SU-DHL-6 (cell line): ENCODE measurements around the gene ASTN2.

ENCODE experiments used
- H2AFZ ChIP-seq: fragments of 200-600 bp; sonication (generic); 2 replicates; pipeline ENCODE4 v1.6.1; 2014; ENCODE audit warnings: low read depth, mild to moderate bottlenecking, moderate library complexity, mixed read lengths, antibody characterized with exemption, low read length; ENCODE audit not compliant: severe bottlenecking
- H3F3A ChIP-seq: fragments of 200-600 bp; shearing (Covaris generic); 2 replicates; pipeline ENCODE4 v1.6.0; 2016; ENCODE audit warnings: antibody characterized with exemption, mild to moderate bottlenecking; ENCODE audit not compliant: insufficient read depth
- H3K27ac ChIP-seq: fragments of 200-600 bp; sonication (generic); 2 replicates; pipeline ENCODE4 v1.5.1; 2016; ENCODE audit warnings: low read depth, mild to moderate bottlenecking, low read length, moderate library complexity, mixed read lengths
- H3K27me3 ChIP-seq: fragments of 200-600 bp; sonication (generic), shearing (Covaris generic); 2 replicates; pipeline ENCODE4 v1.6.0; 2014; ENCODE audit warnings: mild to moderate bottlenecking, low read length
- H3K36me3 ChIP-seq: fragments of 200-600 bp; sonication (generic); 2 replicates; pipeline ENCODE4 v1.6.1; 2014; ENCODE audit warnings: mild to moderate bottlenecking, low read length, mixed read lengths
- H3K4me2 ChIP-seq: fragments of 300-600, 200-600 bp; shearing (Covaris generic), sonication (generic); 2 replicates; pipeline ENCODE4 v1.6.0; 2014; ENCODE audit warnings: low read length, low read depth, mild to moderate bottlenecking; ENCODE audit not compliant: poor library complexity, severe bottlenecking
- H3K4me3 ChIP-seq: fragments of 200-600 bp; sonication (generic); 2 replicates; pipeline ENCODE4 v1.5.1; 2014; ENCODE audit warnings: antibody characterized with exemption, low read length, mild to moderate bottlenecking, mixed read lengths; ENCODE audit not compliant: insufficient read depth, poor library complexity, severe bottlenecking
- H3K79me2 ChIP-seq: fragments of 200-600 bp; sonication (generic); 2 replicates; pipeline ENCODE4 v1.6.1; 2014; ENCODE audit warnings: mild to moderate bottlenecking, low read length, moderate library complexity; ENCODE audit not compliant: insufficient read depth
- H3K9ac ChIP-seq: fragments of 200-600 bp; sonication (generic); 2 replicates; pipeline ENCODE4 v1.7.0; 2014; ENCODE audit warnings: mild to moderate bottlenecking, low read length
- H3K9me2 ChIP-seq: fragments of 200-600 bp; sonication (generic); replicated peaks from 2 replicates; pipeline ENCODE4 v1.6.1; 2014; ENCODE audit warnings: low read length; ENCODE audit not compliant: insufficient read depth
- H3K9me3 ChIP-seq: fragments of 200-600 bp; sonication (generic); 2 replicates; pipeline ENCODE4 v1.6.1; 2014; ENCODE audit warnings: low read length, mixed read lengths; ENCODE audit not compliant: insufficient read depth
- H4K20me1 ChIP-seq: fragments of 200-600 bp; sonication (generic); 2 replicates; pipeline ENCODE4 v1.6.1; 2014; ENCODE audit warnings: low read depth, mild to moderate bottlenecking, antibody characterized with exemption, low read length, moderate library complexity, mixed read lengths
- EZH2phosphoT487 ChIP-seq: fragments of 200-600 bp; sonication (generic), shearing (Covaris generic); conservative IDR thresholded peaks from 2 replicates; pipeline ENCODE4 v1.6.1; 2018; ENCODE audit warnings: mild to moderate bottlenecking, antibody characterized with exemption, low read length, moderate library complexity, mixed read lengths
- TF ChIP-seq, protein P1 (sequence below): fragments of 200-600 bp; sonication (generic); IDR thresholded peaks from one replicate; pipeline ENCODE4 v1.5.1; 2017; ENCODE audit warnings: antibody characterized with exemption, mild to moderate bottlenecking, low read length, moderate library complexity; ENCODE audit not compliant: insufficient read depth, poor library complexity, severe bottlenecking

Gene ASTN2

DNA sequence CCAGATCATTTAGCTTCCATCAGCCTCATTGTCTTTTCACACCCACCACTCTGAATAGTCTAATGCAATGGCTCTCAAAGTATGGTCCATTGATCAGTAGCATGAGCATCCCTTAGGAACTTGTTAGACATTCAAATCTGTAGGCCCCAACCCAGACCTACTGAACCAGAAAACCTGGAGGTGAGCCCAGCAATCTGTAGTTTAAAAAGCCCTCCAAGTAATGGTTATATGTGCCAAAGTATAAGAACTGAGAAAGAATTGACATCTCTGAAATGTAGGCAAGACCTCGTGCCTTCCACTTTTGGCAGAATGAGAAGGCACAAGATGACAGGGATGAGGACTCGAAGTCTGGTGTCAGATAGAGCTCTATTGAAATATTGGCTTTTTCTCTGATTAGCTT, 460.1 kb downstream of the ASTN2 start:
- Histone ChIP-seq H3K9me2 (no peaks in the 10 kb centered on the region), H3K27ac (no peak overlapping the region), H2AFZ (no peak overlapping the region), H3K79me2 (no peaks in the 10 kb centered on the region), H3K4me3 (no peak overlapping the region), H3K36me3 (no peaks in the 10 kb centered on the region), H3K27me3 (no peaks in the 10 kb centered on the region; the same call in 1 of the 2 replicates), H4K20me1 (no peaks in the 10 kb centered on the region), H3K9me3 (no peaks in the 10 kb centered on the region), H3F3A (no peaks in the 10 kb centered on the region), H3K4me2 (no peak overlapping the region), H3K9ac (no peak overlapping the region)
- no peak for TF ChIP-seq EZH2phosphoT487
- TF ChIP-seq, protein P1, sequence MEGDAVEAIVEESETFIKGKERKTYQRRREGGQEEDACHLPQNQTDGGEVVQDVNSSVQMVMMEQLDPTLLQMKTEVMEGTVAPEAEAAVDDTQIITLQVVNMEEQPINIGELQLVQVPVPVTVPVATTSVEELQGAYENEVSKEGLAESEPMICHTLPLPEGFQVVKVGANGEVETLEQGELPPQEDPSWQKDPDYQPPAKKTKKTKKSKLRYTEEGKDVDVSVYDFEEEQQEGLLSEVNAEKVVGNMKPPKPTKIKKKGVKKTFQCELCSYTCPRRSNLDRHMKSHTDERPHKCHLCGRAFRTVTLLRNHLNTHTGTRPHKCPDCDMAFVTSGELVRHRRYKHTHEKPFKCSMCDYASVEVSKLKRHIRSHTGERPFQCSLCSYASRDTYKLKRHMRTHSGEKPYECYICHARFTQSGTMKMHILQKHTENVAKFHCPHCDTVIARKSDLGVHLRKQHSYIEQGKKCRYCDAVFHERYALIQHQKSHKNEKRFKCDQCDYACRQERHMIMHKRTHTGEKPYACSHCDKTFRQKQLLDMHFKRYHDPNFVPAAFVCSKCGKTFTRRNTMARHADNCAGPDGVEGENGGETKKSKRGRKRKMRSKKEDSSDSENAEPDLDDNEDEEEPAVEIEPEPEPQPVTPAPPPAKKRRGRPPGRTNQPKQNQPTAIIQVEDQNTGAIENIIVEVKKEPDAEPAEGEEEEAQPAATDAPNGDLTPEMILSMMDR, result no peak

DNA sequence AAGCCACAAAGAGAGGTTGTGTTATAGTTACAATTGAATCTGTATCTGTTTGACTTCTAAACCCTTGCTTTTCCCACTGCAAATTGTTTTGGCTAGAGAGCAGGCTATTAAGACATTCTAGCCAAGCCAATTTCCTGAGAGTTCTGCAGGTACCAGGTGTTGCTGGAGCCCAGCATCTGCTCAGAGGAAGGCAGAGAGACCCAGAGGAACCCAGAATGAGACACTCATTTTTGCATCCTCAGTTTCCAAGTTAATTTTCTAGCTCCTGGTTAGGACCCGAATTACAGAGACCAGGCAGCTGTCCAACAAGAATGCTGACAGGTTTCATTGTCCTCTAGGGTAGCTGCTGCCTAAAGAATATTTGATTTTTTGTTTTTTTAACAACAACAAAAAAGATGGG, 461.6 kb downstream of the ASTN2 start:
- H3K9me2 ChIP-seq, result no peaks in the 10 kb centered on the region
- TF ChIP-seq EZH2phosphoT487, result no peak
- TF ChIP-seq, protein P1, result no peak
- H3K9me3 ChIP-seq, result no peaks in the 10 kb centered on the region
- no peak overlapping the region for H3K4me2 ChIP-seq
- no peak overlapping the region for H3K9ac ChIP-seq
- H3K27me3 ChIP-seq, result no peaks in the 10 kb centered on the region; the same call in 1 of the 2 replicates
- H2AFZ ChIP-seq, result no peak overlapping the region
- H3K36me3 ChIP-seq, result no peaks in the 10 kb centered on the region
- no peaks in the 10 kb centered on the region for H4K20me1 ChIP-seq
- no peak overlapping the region for H3K4me3 ChIP-seq
- no peak overlapping the region for H3K27ac ChIP-seq
- H3K79me2 ChIP-seq, result no peaks in the 10 kb centered on the region
- H3F3A ChIP-seq, result no peaks in the 10 kb centered on the region

DNA sequence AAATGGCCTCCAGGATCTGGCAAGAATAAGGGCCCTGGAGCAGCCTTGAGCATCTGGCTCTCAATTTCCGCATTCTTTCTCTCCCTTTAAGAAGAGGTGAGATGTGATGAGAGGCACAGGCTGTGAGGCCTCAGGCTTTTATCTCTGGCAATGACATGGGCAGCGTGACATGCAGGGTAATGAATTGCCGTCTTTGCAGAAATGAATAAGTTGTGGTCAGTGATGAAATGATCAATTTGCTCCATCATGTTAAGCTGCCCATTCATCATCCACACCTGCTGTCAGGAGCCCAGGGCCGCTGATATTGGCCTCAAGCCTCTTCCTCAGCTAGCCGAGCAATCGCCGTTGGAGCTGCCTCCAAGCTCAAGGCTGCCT, 462.4 kb downstream of the ASTN2 start:
- no peak overlapping the region for H3K4me3 ChIP-seq
- no peaks in the 10 kb centered on the region for H3K79me2 ChIP-seq
- H3K36me3 ChIP-seq, result no peaks in the 10 kb centered on the region
- no peaks in the 10 kb centered on the region; the same call in 1 of the 2 replicates for H3K27me3 ChIP-seq
- no peak overlapping the region for H3K27ac ChIP-seq
- H3K9me3 ChIP-seq, result no peaks in the 10 kb centered on the region
- no peaks in the 10 kb centered on the region for H3F3A ChIP-seq
- H3K9me2 ChIP-seq, result no peaks in the 10 kb centered on the region
- TF ChIP-seq, protein P1, result no peak
- TF ChIP-seq EZH2phosphoT487, result no peak
- H3K4me2 ChIP-seq, result no peak overlapping the region
- H3K9ac ChIP-seq, result no peak overlapping the region
- H4K20me1 ChIP-seq, result no peaks in the 10 kb centered on the region
- H2AFZ ChIP-seq, result no peak overlapping the region
